Measurements from ENCODE around the gene C2orf92.

DNA sequence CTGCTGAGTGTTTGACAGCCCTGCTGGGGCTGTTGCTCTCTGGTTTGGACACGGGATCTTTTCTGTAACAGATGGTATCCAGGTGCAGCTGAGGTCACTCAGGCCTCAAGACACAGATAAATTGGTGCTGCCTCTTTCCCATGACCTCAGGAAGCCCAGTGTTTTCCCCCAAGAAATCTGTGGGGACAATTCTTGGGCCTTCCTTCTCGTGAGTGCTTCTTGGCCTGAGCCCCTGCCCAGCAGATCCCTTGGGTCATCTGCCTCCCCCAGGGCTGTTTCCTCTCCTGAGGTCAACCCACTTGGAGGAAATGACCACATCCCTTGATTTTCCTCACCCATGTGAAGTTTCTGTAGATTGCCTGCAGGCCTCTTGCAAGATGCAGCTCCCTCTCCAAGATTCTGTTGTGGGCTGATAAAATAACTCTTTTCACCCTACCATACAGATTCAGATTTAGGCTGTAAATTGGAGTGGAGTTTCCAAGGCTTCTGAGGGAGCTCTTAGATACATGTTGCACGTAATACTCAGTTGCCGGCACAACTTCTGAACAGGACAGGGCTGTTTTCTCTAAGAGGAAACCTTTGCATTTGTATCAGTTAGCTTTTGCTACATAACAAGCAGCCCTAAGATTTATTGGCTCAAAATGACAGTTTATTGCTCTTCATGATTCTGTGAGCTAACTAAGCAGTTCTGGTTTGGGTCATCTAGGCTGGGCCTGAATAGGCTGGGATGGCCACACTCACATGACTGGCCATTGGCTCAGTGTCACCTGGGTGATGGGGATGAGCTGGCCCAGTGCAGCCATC lies 57.0 kb downstream of the C2orf92 start:
- TF ChIP-seq GATA2 (IDR thresholded peaks at IDR 0.05; ENCODE audit: low read depth, low read length) (no peak), GATA3 (IDR thresholded peaks at IDR 0.05; ENCODE audit: low read depth, low read length) (no peak)
